Neural crest cell (in vitro differentiated cells): ENCODE results near the gene FAM177B. TPM values are rescaled to one million over a fixed set of nuclear protein-coding genes. Genes with fewer than 3 reads are reported as not detected.

ENCODE experiments used
- DNase-seq: peaks from one replicate; pipeline ENCODE4 v3.0.0; 2021; ENCODE audit warnings: low read depth, mixed read lengths, low spot score
- H3K27ac Mint-ChIP-seq: one replicate; pipeline ENCODE4 v1.8.0; 2021; ENCODE audit warnings: mild to moderate bottlenecking, mixed read lengths; ENCODE audit not compliant: unreplicated experiment
- H3K27me3 Mint-ChIP-seq: 2 replicates; pipeline ENCODE4 v1.8.0; 2021; ENCODE audit warnings: low read depth, mild to moderate bottlenecking, mixed read lengths
- H3K36me3 Mint-ChIP-seq: 2 replicates; pipeline ENCODE4 v1.8.0; 2021; ENCODE audit warnings: low read depth, mild to moderate bottlenecking, mixed read lengths
- H3K4me1 Mint-ChIP-seq: 2 replicates; pipeline ENCODE4 v1.8.0; 2021; ENCODE audit warnings: mixed read lengths
- H3K4me3 Mint-ChIP-seq: one replicate; pipeline ENCODE4 v1.8.0; 2021; ENCODE audit warnings: mild to moderate bottlenecking, mixed read lengths
- H3K9me3 Mint-ChIP-seq: 2 replicates; pipeline ENCODE4 v1.8.0; 2021; ENCODE audit warnings: mixed read lengths
- total RNA-seq: library from RNA; stranded (reverse); gene quantifications from 2 replicates; pipeline ENCODE4 v1.2.1, GENCODE V29; 2021
- TF ChIP-seq, protein P1 (sequence below): fragments of 200-600 bp; sonication (generic); conservative IDR thresholded peaks from 2 replicates; pipeline ENCODE4 v1.5.0; 2021; ENCODE audit warnings: antibody characterized with exemption, mild to moderate bottlenecking

The FAM177B gene
- total RNA-seq, 1 donor from 2014 or later, result 0.47 TPM

- Mint-ChIP-seq H3K4me1 (peaks cover 14% of the 10 kb centered on the region), H3K9me3 (peaks cover 13% of the 10 kb centered on the region), H3K4me3 (no peak overlapping the region), H3K36me3 (no peaks in the 10 kb centered on the region), H3K27ac (no peak overlapping the region), H3K27me3 (no peaks in the 10 kb centered on the region)
- TF ChIP-seq, protein P1, sequence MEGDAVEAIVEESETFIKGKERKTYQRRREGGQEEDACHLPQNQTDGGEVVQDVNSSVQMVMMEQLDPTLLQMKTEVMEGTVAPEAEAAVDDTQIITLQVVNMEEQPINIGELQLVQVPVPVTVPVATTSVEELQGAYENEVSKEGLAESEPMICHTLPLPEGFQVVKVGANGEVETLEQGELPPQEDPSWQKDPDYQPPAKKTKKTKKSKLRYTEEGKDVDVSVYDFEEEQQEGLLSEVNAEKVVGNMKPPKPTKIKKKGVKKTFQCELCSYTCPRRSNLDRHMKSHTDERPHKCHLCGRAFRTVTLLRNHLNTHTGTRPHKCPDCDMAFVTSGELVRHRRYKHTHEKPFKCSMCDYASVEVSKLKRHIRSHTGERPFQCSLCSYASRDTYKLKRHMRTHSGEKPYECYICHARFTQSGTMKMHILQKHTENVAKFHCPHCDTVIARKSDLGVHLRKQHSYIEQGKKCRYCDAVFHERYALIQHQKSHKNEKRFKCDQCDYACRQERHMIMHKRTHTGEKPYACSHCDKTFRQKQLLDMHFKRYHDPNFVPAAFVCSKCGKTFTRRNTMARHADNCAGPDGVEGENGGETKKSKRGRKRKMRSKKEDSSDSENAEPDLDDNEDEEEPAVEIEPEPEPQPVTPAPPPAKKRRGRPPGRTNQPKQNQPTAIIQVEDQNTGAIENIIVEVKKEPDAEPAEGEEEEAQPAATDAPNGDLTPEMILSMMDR, result no peak
- no peak for DNase-seq
Measured at GRCh38 chr1:222783051-222783450, 46.0 kb downstream of the FAM177B start.

DNA sequence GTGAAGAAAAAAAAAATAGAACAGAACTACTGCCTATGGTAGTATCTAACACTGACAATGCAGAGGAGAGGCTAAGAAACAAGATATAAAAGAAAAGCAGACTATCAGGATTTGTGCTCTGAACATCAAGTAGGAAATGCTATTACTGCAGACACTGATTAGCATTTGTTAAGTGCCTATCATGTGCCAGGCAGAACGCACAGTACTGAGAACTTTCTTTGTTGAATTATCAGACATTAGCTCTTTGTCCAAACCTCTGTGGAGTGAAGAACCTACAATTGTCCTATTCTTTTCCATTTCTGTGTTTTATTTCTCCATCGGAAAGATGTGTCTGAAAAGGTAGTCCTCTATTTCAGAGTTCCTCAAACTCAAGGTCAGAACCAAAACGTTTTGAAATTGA lies 47.4 kb downstream of the FAM177B start:
- no peak overlapping the region for H3K27ac Mint-ChIP-seq
- TF ChIP-seq, protein P1, result no peak
- peaks cover 12% of the 10 kb centered on the region for H3K9me3 Mint-ChIP-seq
- no peak overlapping the region for H3K4me3 Mint-ChIP-seq
- H3K27me3 Mint-ChIP-seq, result no peaks in the 10 kb centered on the region
- peaks cover 14% of the 10 kb centered on the region for H3K4me1 Mint-ChIP-seq
- DNase-seq, result no peak
- no peaks in the 10 kb centered on the region for H3K36me3 Mint-ChIP-seq

GRCh38 chr1:222784916-222785315 lies 47.9 kb downstream of the FAM177B start:
- peaks cover 14% of the 10 kb centered on the region for H3K4me1 Mint-ChIP-seq
- no peaks in the 10 kb centered on the region for H3K36me3 Mint-ChIP-seq
- H3K4me3 Mint-ChIP-seq, result no peak overlapping the region
- TF ChIP-seq, protein P1, result no peak
- H3K27ac Mint-ChIP-seq, result no peak overlapping the region
- H3K9me3 Mint-ChIP-seq, result peaks cover 12% of the 10 kb centered on the region
- no peaks in the 10 kb centered on the region for H3K27me3 Mint-ChIP-seq
- no peak for DNase-seq

DNA sequence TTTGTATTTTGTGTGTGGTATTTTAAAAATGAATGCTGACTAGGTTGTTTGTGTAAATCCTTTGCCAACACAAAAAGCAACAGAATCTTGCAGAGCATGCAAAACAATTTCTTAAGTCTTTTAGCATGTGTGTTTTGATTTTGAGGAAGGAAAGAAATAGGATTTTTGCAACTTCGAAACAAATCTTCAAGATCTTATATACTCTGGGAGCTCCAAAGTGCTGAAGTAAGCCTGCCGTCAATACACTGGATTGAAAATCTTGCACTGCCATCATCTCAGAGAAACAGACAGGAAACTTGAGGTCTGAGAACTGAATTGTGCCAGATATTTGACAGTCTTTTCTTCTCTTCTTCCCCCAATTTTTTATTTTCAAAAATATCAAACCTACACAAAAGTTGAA lies 48.5 kb downstream of the FAM177B start:
- H3K27ac Mint-ChIP-seq, result no peak overlapping the region
- H3K4me3 Mint-ChIP-seq, result no peak overlapping the region
- H3K9me3 Mint-ChIP-seq, result peaks cover 7% of the 10 kb centered on the region
- TF ChIP-seq, protein P1, result no peak
- H3K27me3 Mint-ChIP-seq, result no peaks in the 10 kb centered on the region
- H3K36me3 Mint-ChIP-seq, result no peaks in the 10 kb centered on the region
- DNase-seq, result no peak
- H3K4me1 Mint-ChIP-seq, result peaks cover 14% of the 10 kb centered on the region

- H3K4me1 Mint-ChIP-seq, result peaks cover 14% of the 10 kb centered on the region
- no peaks in the 10 kb centered on the region for H3K36me3 Mint-ChIP-seq
- no peaks in the 10 kb centered on the region for H3K27me3 Mint-ChIP-seq
- H3K9me3 Mint-ChIP-seq, result peaks cover 4% of the 10 kb centered on the region
- peak overlapping the region; percentile 14 for H3K27ac Mint-ChIP-seq
- no peak for DNase-seq
- TF ChIP-seq, protein P1, result no peak
- H3K4me3 Mint-ChIP-seq, result no peak overlapping the region
Measured at GRCh38 chr1:222786121-222786520, 49.1 kb downstream of the FAM177B start.

- Mint-ChIP-seq H3K27ac (no peak overlapping the region), H3K4me1 (peaks cover 14% of the 10 kb centered on the region), H3K36me3 (no peaks in the 10 kb centered on the region), H3K9me3 (no peaks in the 10 kb centered on the region), H3K27me3 (no peaks in the 10 kb centered on the region), H3K4me3 (no peak overlapping the region)
- no peak for DNase-seq
- TF ChIP-seq, protein P1, result no peak
Measured at GRCh38 chr1:222787729-222788128, 50.7 kb downstream of the FAM177B start.
